AML-193 (cell line): ENCODE results near the gene TTC39C.
"Not testable (repeated sequence)": the region's sequence is repeated elsewhere in the genome, so short reads cannot be mapped to it uniquely, and the experiment has no call there.

Source experiments
- DNase-seq, 2 experiments: peaks; one replicate each; lab custom pipeline; 2025; lab: John Stamatoyannopoulos, UW

The TTC39C gene

GRCh38 chr18:24138409-24138788 lies 123.8 kb downstream of the TTC39C start:
- DNase-seq = no peak

- DNase-seq = no peak
These were observed 124.4 kb downstream of the TTC39C start, which contains the start of gene CABYR for GRCh38 chr18:24138789-24139616. Gene CABYR (plus strand): TSS chr18:24139062. CDS start chr18:24143115, 4,053 bp downstream.

GRCh38 chr18:24140697-24141096 lies 126.1 kb downstream of the TTC39C start:
- DNase-seq = no peak

- no peak for DNase-seq
These were observed 127.8 kb downstream of the TTC39C start for GRCh38 chr18:24142376-24142775.

GRCh38 chr18:24149591-24149990 lies 135.0 kb downstream of the TTC39C start:
- DNase-seq = not testable (repeated sequence)

GRCh38 chr18:24153397-24153796 lies 138.8 kb downstream of the TTC39C start:
- no peak for DNase-seq

- DNase-seq = no peak
These were observed 143.3 kb downstream of the TTC39C start for GRCh38 chr18:24157855-24158254.

GRCh38 chr18:24160086-24160485 lies 145.5 kb downstream of the TTC39C start:
- DNase-seq = no peak

GRCh38 chr18:24161304-24161703 lies 146.8 kb downstream of the TTC39C start:
- DNase-seq = no peak

GRCh38 chr18:24168496-24168895 lies 153.9 kb downstream of the TTC39C start:
- no peak for DNase-seq

GRCh38 chr18:24170360-24170759 lies 155.8 kb downstream of the TTC39C start:
- no peak for DNase-seq

GRCh38 chr18:24173997-24174396 lies 159.4 kb downstream of the TTC39C start:
- DNase-seq = no peak

- DNase-seq = peak; percentile 9 to 35
These were observed 162.3 kb downstream of the TTC39C start for GRCh38 chr18:24176727-24177416.

GRCh38 chr18:24177499-24178133 lies 163.1 kb downstream of the TTC39C start:
- DNase-seq = no peak

- DNase-seq = no peak
These were observed 165.5 kb downstream of the TTC39C start for GRCh38 chr18:24180048-24180447.

- DNase-seq = no peak
These were observed 167.3 kb downstream of the TTC39C start for GRCh38 chr18:24181806-24182205.
